EL (cell line): ENCODE results near the gene ATP8A2.

Source experiments
- DNase-seq: peaks from one replicate; pipeline ENCODE4 v3.0.0-alpha.2; 2016

Gene ATP8A2

DNA sequence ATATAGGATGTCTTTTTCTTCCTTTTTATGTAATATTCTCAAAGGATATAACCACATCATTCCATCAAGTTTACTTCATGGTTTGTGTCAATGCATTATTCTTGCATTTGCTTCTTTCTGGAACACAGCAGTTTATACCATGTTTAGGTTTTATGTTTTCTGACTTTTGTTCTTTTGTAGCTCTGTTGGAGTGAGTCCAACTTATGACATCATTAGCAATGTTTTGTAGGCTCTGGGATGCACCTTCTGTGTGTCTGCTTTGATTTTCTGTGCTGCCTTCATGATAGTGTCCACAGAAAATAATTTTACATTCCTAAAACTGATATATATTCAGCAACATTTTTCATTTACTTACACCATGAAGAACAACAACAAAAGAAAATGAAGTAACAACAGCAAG, 611.1 kb downstream of the ATP8A2 start:
- no peak for DNase-seq

DNA sequence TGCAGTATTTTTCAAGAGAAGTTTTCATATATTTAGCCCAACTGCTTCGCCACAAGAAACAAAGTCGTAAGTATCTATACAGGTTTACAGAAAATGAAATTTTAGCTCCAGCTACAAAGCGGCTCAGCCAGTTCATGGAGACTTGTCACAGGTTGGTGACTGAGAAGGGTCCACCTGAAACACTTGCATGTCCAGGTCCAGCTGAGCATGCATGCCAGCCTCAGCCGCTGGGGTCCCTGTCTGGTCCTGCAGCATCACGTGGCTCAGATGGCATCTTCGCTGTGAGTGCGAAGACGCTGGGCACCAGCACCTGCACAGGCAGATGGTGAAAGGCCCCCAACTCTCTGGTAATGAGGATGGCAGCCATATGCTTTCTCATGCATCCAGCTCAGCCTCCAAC, 616.2 kb downstream of the ATP8A2 start:
- no peak for DNase-seq

DNA sequence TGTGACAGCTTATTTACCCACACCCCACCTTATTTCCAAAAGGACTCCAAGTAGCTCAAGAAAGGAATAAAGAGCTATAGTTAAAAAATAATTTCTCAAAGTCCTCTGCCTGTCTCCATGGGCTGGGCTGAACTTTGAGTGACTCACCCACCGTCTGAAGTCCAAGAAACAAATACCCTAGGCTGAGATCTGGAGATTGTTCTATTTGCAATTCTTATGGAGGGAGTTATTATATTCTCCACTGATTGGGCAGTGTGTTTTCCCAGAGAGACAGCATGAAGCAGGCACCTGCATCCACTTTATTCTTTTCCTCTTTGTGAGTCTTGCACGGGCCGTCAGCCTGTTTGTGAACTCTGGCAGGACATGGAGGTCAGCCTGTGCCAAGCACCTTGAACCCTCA, 616.9 kb downstream of the ATP8A2 start:
- DNase-seq: no peak

DNA sequence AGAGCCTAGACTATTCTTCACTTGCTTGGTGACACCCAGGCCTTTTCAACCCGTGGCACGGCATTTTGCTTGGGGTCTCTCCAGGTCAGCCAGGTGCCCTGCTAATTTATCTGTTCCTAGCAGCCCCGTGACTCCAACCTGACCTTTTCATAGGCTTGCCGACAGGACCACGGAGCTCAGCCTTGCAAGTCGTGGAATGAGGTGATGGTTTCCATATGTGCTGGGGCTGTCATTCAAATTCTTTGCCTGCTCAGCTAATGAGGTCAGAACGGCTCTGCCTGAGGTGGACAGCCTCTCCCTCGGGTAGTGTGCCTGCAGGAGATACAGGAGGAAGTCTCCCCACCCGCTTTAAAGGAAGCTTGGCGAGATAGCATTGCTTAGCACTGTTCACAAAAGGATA, 619.0 kb downstream of the ATP8A2 start:
- DNase-seq: peak; percentile 60

DNA sequence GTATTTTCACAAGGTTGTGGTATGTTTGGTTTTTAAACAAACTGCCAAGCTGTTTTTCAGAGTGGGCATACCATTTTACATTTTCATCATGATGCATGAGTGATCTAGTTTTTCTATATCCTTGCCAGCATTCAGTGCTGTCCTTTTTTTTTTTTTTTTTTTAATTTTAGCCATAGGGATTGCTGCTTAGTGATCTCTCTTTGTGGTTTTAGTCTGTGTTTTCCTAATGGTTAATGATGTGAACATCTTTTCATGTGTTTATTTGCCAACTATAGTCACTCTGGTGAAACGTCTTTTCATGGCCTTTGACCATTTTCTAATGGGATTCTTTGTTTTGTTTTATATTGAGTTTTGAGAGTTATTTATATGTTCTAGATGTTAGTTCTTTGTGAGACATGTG, 620.3 kb downstream of the ATP8A2 start:
- DNase-seq: no peak

DNA sequence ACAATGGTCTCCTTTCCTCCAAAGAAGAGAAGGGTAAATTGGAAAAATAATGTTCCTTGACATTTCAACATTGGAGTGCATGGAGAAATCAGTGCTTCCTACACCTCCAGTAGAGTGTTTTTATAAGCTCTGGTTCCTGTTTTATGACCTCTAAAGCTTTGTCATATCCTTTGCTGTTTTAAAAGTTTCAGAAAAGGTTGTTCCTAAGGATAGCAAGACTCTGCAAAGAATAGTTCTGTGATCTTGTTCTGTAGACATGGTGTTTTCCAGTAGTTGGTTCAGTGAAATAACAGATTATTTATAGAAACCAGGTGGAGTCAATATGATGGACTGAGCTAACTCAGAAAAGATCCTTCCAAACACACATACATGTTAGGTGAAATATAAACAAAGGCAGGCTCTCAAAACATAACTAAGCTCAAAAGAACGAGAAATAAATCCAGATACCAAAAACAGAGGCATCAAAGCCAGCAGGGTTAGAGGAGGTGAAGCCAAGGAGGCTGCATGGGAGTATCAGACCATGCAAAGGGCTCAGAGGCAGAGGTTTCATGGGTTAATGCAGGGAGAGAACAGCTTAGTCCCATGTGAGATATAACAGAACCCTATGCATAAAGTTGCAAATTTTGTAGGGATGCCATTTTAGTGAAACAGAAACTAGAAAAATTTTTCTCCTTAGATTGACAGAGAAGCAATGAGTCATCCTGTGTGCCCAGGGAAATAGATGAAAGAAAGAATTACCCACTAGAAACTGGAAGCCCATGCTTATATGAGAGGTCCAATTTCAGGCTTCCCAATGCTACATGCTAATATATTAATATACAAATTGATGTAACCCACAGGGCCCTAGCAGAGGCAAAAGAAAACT, 635.7 kb downstream of the ATP8A2 start:
- no peak for DNase-seq

DNA sequence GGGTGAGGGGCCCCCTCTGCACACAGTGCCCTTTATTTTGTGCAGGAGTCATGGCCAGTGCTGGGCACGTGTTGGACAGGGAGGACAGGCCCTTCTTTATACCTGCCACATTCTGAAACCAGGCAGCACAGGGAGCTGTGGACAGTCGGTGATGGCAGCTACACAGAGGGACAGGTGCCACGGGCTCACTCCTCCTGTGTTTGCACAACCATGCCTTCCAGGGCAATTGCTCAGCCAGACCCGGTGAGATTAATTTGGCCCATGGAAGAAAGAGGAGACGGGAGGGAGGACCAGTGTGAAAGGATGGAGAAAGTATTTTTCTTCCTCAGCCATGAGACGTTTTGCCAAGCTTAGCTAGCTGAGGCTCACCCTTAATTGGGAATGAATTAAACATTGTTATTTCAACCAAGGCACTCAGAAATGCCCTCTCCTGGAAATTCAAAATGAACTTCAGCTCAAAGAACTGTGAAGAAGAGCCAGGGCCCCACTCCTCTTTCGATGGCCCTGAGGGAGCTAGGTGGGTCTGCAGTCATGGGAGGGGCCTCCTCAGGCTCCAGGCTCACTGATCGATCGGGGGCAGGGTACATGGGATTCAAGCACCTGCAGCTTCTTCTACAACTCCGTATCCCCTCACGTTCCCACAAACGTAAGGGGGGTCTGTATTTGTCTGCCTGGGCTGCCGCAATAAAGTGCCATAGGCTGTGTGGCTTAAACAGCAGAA, 638.9 kb downstream of the ATP8A2 start:
- no peak for DNase-seq

DNA sequence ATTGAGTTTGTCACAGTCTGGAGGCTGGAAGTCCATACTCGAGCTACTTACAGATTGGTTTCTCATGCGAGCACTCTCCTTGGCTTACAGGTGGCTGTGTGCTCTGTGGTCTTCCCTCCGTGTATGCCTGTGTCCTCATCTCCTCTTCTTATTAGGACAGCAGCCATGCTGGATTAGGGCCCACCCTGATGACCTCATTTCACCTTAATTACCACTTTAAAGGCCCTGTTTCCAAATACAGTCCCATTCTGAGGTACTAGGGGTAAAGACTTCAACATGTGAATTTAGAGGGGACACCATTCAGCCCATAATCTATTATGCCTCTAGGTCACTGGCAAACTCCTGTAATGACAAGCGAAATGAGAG, 639.4 kb downstream of the ATP8A2 start:
- DNase-seq: no peak

DNA sequence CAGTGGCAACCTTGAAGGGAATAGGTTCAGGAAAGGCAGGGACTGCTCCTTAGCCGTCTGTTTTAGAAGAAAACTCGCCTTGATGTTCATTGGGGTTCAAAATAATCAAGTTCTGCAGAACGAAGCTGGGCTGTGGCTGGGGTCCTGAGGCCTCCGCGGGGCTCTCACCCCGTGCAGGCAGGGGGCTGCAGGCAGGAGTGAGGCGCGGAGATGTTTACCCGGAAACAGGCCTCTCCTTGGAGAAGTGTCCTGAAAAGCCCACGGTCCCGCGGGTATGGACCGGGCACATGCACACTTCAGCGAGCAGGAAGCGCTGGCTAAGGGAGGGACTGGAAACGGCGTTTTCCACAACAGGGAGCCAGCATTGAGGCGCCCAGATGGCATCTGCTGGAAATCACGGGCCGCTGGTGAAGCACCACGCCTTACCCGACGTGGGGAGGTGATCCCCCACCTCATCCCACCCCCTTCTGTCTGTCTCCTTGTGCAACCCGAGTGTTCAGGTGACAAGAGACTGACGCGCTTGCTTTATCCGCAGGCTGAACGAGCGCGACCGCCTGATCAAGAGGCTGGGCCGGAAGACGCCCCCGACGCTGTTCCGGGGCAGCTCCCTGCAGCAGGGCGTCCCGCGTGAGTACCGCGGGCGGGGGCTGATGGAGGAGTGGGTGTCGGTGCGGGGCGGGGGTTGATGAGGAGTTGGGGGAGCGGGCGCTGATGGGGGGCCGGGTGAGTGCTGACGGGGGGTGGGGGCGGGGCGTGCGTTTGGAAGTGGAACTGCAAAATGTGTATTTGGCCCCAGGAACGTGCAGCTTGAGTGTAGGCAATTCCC, 640.4 kb downstream of the ATP8A2 start:
- no peak for DNase-seq

DNA sequence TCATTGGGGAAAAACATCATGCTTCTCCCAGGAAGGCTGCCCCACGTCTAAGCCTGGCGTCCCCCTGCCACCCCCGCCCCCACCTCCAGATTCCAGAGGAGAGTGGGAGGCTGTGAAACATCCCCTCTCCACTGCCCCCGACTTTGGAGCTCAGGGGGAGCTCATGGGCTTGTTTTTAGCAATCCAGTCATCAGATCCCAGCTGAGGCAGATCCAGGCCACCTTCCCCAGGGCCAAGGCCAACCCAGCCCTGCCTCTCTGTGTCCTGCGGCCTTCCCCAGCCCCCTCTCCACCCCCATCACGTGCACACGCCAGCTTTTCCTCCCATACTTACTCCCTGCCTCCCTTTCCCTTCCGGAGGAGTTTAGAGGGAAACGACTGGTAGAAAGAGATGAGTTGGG, 641.2 kb downstream of the ATP8A2 start:
- no peak for DNase-seq

DNA sequence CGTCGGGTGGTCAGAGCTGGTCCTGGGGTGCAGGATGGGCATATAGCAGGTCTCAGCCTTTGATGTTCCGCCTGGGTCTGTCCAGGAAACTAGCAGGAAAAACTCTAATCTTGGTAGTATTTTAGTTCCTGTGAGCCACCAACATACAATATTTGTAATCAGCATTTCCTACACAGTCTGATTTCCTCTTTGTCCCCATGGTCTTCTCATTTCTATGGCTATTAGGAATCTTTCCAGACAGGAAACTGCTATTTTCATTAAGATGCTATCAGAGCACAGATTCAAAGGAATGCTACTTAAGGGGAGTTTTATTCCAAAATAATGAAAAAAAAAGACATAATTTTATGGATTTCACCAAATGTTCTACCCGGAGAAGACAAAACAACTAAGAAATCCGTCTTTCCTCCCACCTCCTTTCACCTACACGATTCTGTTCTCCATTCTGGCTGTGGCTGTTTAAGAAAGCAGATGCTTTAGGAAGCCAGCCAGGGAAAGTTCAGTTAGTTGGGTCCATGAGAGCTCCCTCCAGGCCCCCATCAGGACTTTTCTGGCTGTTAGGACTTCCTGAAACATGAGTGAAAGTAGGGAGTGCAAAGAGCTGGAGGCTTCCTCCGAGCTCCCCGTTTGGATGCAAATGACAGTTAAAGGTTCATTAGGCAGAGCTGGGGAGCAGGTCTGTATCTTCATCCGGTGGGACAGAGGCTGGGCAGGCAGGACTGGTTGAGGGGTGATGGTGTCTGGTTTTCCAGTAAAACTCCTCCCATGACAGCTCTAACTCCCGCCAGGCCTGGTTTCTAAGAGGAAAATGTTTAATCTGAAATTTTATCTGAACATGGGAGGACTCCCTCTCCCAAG, 643.7 kb downstream of the ATP8A2 start:
- DNase-seq: no peak

DNA sequence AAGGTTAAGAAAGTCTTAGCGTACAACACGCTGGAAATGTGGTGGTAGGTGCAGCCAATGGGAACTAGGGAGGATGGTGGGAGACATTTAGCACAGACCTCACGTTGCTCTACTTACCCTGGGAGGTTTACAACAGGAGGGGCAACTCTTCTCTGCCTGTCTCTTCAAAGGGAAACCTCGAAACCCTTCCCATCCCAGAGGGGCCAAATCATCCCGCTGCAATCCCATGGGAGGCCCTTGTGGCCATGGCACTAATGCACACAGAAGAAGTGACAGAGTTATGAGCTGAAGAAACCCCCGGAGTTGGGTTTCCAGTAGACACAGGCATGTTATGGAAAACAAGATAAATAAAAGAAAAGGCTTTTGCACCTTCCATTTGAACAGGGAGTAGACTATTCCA, 644.4 kb downstream of the ATP8A2 start:
- DNase-seq: no peak

DNA sequence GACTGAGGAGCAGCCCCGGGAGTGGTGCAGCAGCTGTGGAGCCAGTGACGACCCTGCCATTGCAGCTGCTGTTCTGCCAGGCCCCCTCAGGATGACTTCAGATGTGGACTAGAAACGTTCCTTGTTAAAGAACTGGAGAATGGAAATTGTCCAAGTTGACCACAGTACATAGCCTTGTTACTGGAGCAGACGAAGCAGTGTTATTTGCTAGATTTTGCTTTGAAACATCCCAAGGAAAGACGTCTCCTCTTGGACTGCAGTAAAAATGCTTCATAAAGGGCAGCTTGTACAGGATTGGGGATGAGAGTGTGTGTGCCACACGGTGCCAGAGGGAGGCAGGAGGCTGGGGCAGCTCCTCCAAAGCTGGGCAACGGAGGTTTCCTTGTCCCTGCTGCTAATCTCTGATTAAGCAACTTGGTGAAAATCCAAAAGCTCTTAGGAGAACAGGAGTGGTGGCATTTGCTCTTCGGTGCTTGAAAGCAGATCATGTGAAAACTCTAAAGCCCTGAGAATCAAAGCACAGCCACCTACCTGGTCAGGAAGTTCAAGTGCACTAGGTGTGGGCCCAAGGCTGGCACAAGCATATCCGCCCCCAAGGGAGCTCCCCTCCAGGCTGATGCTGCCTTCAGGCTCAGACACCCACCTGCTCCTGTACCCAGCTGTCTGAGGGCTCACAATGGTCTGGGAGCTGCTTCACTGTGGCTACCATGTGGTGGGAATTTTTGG, 645.6 kb downstream of the ATP8A2 start:
- DNase-seq: no peak

DNA sequence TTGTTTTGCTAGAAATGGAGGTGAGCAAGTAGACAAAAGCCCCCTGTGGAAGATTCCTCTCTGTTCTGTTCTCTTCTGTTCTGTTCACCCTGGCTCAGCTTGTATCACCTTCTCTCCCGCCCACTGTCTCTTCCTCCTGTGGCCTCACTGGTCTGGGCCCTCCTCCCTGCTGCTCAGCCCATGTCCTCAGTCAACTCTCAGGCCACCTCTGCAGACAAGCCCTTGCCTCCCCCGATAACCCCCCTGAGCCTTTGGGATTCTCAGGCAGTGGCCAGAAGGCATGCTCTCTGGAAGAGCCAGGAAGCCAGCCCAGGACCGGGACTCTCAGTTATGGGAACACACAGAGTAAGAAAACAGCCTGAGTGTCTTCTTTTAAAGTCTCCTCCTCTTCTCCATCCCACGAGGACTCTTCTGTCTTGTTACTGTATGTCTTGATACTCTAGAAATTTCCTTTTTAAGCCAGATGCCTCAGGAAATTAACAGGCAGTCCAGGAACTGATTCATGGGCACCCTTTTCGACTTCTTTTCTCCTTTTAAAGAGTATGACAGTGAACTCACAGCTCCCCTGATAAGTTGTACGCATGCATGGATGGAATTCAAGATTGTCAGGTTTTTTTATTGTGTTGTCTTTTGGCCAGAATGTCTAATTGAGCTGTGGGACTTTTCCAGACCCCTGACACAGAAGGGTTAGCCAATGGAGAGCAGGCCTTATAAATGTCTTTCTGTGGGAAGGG, 646.3 kb downstream of the ATP8A2 start:
- no peak for DNase-seq

DNA sequence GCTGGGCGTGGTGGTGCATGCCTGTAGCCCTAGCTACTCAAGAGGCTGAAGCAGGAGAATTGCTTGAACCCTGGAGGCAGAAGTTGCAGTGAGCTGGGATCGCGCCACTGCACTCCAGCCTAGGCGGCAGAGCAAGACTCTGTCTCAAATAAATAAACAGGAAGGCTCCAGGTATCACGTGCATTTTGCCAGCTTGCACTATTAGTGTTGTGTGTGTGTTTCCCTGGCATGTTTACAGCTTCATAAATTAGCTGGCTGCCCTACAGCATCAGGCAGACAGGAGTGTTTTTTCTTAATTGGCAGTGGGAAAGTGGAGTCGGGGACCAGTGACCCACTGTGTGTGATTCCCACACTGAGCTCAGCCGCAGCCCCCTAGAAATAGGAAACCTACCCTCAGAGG, 647.5 kb downstream of the ATP8A2 start:
- no peak for DNase-seq

DNA sequence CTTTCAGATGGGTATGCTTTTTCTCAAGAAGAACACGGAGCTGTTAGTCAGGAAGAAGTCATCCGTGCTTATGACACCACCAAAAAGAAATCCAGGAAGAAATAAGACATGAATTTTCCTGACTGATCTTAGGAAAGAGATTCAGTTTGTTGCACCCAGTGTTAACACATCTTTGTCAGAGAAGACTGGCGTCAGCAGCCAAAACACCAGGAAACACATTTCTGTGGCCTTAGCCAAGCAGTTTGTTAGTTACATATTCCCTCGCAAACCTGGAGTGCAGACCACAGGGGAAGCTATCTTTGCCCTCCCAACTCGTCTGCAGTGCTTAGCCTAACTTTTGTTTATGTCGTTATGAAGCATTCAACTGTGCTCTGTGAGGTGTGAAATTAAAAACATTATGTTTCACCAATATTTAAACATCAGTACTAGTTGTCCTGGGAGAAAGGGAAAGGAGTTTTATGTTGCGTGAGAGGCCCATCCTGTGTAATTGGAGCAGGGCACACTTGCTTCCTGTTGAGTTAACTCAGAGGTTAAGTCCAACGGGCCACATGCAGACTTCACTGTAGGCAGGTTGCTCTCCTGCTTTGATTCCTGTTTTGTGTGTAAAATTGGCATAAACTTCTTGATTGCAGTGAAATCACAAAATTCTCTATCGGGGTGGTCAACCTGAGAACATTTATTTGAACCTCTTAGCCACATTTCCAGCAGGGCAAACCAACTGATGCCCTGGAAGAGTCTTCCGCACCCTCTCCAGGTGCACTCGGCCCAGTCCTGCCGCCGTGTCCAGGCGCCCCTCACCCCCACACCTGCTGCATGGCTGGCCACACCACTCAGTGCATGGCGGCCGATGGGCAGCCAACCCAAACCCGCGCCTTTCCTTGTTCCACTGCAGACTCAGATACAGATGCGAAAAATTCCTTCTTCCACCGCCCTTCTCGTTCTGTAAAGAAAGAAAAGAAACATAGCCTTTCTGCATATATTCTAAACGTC, 648.4 kb downstream of the ATP8A2 start:
- DNase-seq: peak; percentile 68

DNA sequence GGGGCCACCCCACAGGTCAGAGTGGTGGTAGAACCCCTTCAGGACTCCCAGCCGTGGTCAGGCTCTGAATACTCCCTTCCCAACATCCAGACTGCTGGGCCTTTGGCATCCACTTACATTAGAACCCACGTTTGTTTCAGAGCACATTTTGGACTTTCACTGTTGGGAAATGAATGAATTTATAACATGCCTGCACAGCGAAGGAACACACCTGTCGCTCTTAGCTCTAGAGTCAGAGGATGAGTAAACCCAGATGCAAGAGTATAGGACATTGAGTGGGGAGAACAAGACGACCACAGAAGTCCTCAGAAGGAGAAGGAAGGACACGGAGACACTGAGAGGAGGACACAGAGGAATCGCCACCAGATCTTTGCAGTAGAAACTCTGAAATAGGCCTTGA, 649.1 kb downstream of the ATP8A2 start:
- no peak for DNase-seq

DNA sequence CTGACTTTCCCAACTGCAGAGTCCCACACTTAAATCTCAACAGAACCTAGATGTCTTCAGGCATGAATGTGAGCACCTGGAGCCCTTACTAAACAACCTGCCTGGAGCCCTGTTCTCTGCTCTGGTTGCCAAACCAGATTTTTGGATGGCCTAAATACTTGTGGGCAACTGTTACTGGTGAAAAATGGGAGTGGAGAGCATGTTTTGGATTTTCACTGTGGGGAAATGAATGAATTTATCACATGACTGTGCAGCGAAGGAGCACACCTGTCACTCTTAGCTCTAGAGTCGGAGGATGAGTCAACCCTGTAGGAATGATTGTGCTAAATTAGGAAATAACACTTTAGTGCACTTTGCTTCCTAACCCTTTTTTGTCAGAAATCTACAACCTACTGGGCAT, 649.7 kb downstream of the ATP8A2 start:
- DNase-seq: no peak

DNA sequence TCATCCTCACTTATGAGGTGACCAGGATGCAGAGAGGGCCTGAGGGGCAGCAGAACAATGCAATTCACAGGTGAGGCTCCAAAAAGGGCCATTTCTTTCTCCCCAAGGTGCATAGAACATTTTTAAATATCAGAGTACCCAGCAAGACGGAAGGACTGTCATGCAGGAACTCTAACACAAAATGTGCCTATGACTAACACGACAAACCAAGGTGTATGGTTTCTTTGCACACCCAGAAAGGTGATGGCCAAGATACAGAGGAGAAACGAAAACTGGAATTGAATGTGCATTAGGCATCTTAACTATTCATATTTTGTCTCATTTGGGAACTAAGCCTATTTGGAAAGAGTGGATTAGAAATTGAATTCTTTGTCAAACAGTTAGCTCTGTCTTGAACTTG, 650.2 kb downstream of the ATP8A2 start:
- DNase-seq: no peak
